Measurements from ENCODE around the gene GMPR.

GMPR gene

GRCh38 chr6:16227605-16228004 lies 10.8 kb upstream of the GMPR start:
- H3K36me3 ChIP-seq (ENCODE audit: insufficient read depth, low read length) = no peaks in the 10 kb centered on the region
- no peaks in the 10 kb centered on the region for H3F3A ChIP-seq (ENCODE audit: low read depth)
- no peak overlapping the region for H3K4me3 ChIP-seq (ENCODE audit: low read length, poor library complexity, severe bottlenecking)
- no peaks in the 10 kb centered on the region for H4K20me1 ChIP-seq (ENCODE audit: insufficient read depth, low read length, poor library complexity, severe bottlenecking)
- H3K9ac ChIP-seq (ENCODE audit: low read depth, low read length, poor library complexity, severe bottlenecking) = no peak overlapping the region
- TF ChIP-seq EZH2phosphoT487 (IDR thresholded peaks at IDR 0.05; ENCODE audit: borderline replicate concordance) (no peak), CTCF (conservative IDR thresholded peaks at IDR 0.05; ENCODE audit: low read length) (no peak)
- H3K79me2 ChIP-seq (ENCODE audit: insufficient read depth, low read length) = no peaks in the 10 kb centered on the region
- H3K4me2 ChIP-seq (ENCODE audit: low read depth, low read length, poor library complexity, severe bottlenecking) = no peak overlapping the region
- peaks cover 3% of the 10 kb centered on the region for H3K4me1 ChIP-seq (ENCODE audit: insufficient read depth, low read length, poor library complexity, severe bottlenecking)
- H2AFZ ChIP-seq (ENCODE audit: low read length) = no peak overlapping the region
- no peaks in the 10 kb centered on the region for H3K9me2 ChIP-seq (replicated peaks; ENCODE audit: low read depth, low read length)
- H3K27me3 ChIP-seq (ENCODE audit: insufficient read depth, low read length, poor library complexity, severe bottlenecking) = no peaks in the 10 kb centered on the region
- no peaks in the 10 kb centered on the region for H3K9me3 ChIP-seq (ENCODE audit: insufficient read depth, low read depth, low read length)

GRCh38 chr6:16228043-16228442 lies 10.3 kb upstream of the GMPR start:
- H4K20me1 ChIP-seq (ENCODE audit: insufficient read depth, low read length, poor library complexity, severe bottlenecking) = no peaks in the 10 kb centered on the region
- H3K36me3 ChIP-seq (ENCODE audit: insufficient read depth, low read length) = no peaks in the 10 kb centered on the region
- no peak overlapping the region for H3K9ac ChIP-seq (ENCODE audit: low read depth, low read length, poor library complexity, severe bottlenecking)
- H3F3A ChIP-seq (ENCODE audit: low read depth) = no peaks in the 10 kb centered on the region
- H3K4me3 ChIP-seq (ENCODE audit: low read length, poor library complexity, severe bottlenecking) = no peak overlapping the region
- H3K4me1 ChIP-seq (ENCODE audit: insufficient read depth, low read length, poor library complexity, severe bottlenecking) = peaks cover 3% of the 10 kb centered on the region
- no peaks in the 10 kb centered on the region for H3K27me3 ChIP-seq (ENCODE audit: insufficient read depth, low read length, poor library complexity, severe bottlenecking)
- no peaks in the 10 kb centered on the region for H3K9me3 ChIP-seq (ENCODE audit: insufficient read depth, low read depth, low read length)
- no peak overlapping the region for H3K4me2 ChIP-seq (ENCODE audit: low read depth, low read length, poor library complexity, severe bottlenecking)
- no peaks in the 10 kb centered on the region for H3K79me2 ChIP-seq (ENCODE audit: insufficient read depth, low read length)
- no peak for TF ChIP-seq EZH2phosphoT487 (IDR thresholded peaks at IDR 0.05; ENCODE audit: borderline replicate concordance)
- TF ChIP-seq CTCF (conservative IDR thresholded peaks at IDR 0.05; ENCODE audit: low read length) = no peak
- H2AFZ ChIP-seq (ENCODE audit: low read length) = no peak overlapping the region
- no peaks in the 10 kb centered on the region for H3K9me2 ChIP-seq (replicated peaks; ENCODE audit: low read depth, low read length)

GRCh38 chr6:16228709-16229665 lies 9.4 kb upstream of the GMPR start:
- H3K79me2 ChIP-seq (ENCODE audit: insufficient read depth, low read length) = no peaks in the 10 kb centered on the region
- peaks cover 3% of the 10 kb centered on the region for H3K4me1 ChIP-seq (ENCODE audit: insufficient read depth, low read length, poor library complexity, severe bottlenecking)
- no peak overlapping the region for H3K9ac ChIP-seq (ENCODE audit: low read depth, low read length, poor library complexity, severe bottlenecking)
- no peaks in the 10 kb centered on the region for H4K20me1 ChIP-seq (ENCODE audit: insufficient read depth, low read length, poor library complexity, severe bottlenecking)
- H3K27me3 ChIP-seq (ENCODE audit: insufficient read depth, low read length, poor library complexity, severe bottlenecking) = no peaks in the 10 kb centered on the region
- no peak overlapping the region for H3K4me2 ChIP-seq (ENCODE audit: low read depth, low read length, poor library complexity, severe bottlenecking)
- H3K9me3 ChIP-seq (ENCODE audit: insufficient read depth, low read depth, low read length) = no peaks in the 10 kb centered on the region
- H3F3A ChIP-seq (ENCODE audit: low read depth) = no peaks in the 10 kb centered on the region
- H3K9me2 ChIP-seq (replicated peaks; ENCODE audit: low read depth, low read length) = no peaks in the 10 kb centered on the region
- no peak overlapping the region for H3K4me3 ChIP-seq (ENCODE audit: low read length, poor library complexity, severe bottlenecking)
- H2AFZ ChIP-seq (ENCODE audit: low read length) = no peak overlapping the region
- no peaks in the 10 kb centered on the region for H3K36me3 ChIP-seq (ENCODE audit: insufficient read depth, low read length)
- no peak for TF ChIP-seq CTCF (conservative IDR thresholded peaks at IDR 0.05; ENCODE audit: low read length)
- TF ChIP-seq EZH2phosphoT487 (IDR thresholded peaks at IDR 0.05; ENCODE audit: borderline replicate concordance) = no peak

Data from Loucy (cell line).